ENCODE data around the gene VDR. TPM values are rescaled to one million over a fixed set of nuclear protein-coding genes. Genes with fewer than 3 reads are reported as not detected.

The VDR gene
- total RNA-seq, 4 donors from 2014 or later, result 75.1 to 193 (median 156) TPM

- peaks cover 0 to 15% (median 0%) of the 10 kb centered on the region in 3 donors for H3K36me3 ChIP-seq
- TF ChIP-seq POLR2A (IDR thresholded peaks at IDR 0.05), result no peak
- TF ChIP-seq CTCF (IDR thresholded peaks at IDR 0.05), result no peak
These were observed 64.2 kb downstream of the VDR start for GRCh38 chr12:47840571-47840970.

GRCh38 chr12:47839214-47839876, 65.4 kb downstream of the VDR start:
- Histone ChIP-seq H3K4me1 (peaks cover 0 to 14% (median 0%) of the 10 kb centered on the region in 4 donors), H3K36me3 (peaks cover 0 to 3% (median 0%) of the 10 kb centered on the region in 3 donors), H3K4me3 (no peak overlapping the region), H3K27me3 (no peaks in the 10 kb centered on the region), H3K9me3 (no peaks in the 10 kb centered on the region), H3K27ac (no peak overlapping the region)
- TF ChIP-seq POLR2A (IDR thresholded peaks at IDR 0.05) (no peak), CTCF (IDR thresholded peaks at IDR 0.05) (no peak)
- no peak for DNase-seq

More at GRCh38 chr12:47840571-47840970, 64.2 kb downstream of the VDR start:
- Histone ChIP-seq H3K27ac (no peak overlapping the region), H3K27me3 (no peaks in the 10 kb centered on the region), H3K9me3 (no peaks in the 10 kb centered on the region), H3K4me1 (peaks cover 0 to 7% (median 0%) of the 10 kb centered on the region in 4 donors), H3K4me3 (no peak overlapping the region)
- DNase-seq, result no peak

GRCh38 chr12:47838286-47838931, 66.4 kb downstream of the VDR start:
- Histone ChIP-seq H3K36me3 (no peaks in the 10 kb centered on the region), H3K4me1 (peaks cover 0 to 14% (median 1%) of the 10 kb centered on the region in 4 donors), H3K4me3 (no peak overlapping the region), H3K27ac (no peak overlapping the region), H3K27me3 (no peaks in the 10 kb centered on the region), H3K9me3 (no peaks in the 10 kb centered on the region)
- TF ChIP-seq POLR2A (IDR thresholded peaks at IDR 0.05) (no peak), CTCF (IDR thresholded peaks at IDR 0.05) (peak in 5 of 6 experiments; percentile 19 to 52 (median 34))
- peak in 2 of 3 donors; percentile 44 to 51 for DNase-seq

GRCh38 chr12:47837190-47838171, 67.3 kb downstream of the VDR start:
- TF ChIP-seq POLR2A (IDR thresholded peaks at IDR 0.05) (no peak), CTCF (IDR thresholded peaks at IDR 0.05) (peak; percentile 85 to 96 (median 90))
- Histone ChIP-seq H3K27ac (peak overlapping the region in 2 of 4 donors; percentile 8 to 43), H3K27me3 (no peaks in the 10 kb centered on the region), H3K4me1 (peaks cover 0 to 17% (median 6%) of the 10 kb centered on the region in 4 donors), H3K36me3 (no peaks in the 10 kb centered on the region), H3K9me3 (no peaks in the 10 kb centered on the region), H3K4me3 (no peak overlapping the region)
- peak; percentile 68 to 86 (median 82) for DNase-seq

- no peaks in the 10 kb centered on the region for H3K9me3 ChIP-seq
- H3K36me3 ChIP-seq, result no peaks in the 10 kb centered on the region
- TF ChIP-seq CTCF (IDR thresholded peaks at IDR 0.05), result no peak
- no peak for TF ChIP-seq POLR2A (IDR thresholded peaks at IDR 0.05)
- peaks cover 0 to 25% (median 6%) of the 10 kb centered on the region in 4 donors for H3K4me1 ChIP-seq
- no peak overlapping the region for H3K4me3 ChIP-seq
- H3K27ac ChIP-seq, result peak overlapping the region in 1 of 4 donors; percentile 71
- no peak for DNase-seq
- no peaks in the 10 kb centered on the region for H3K27me3 ChIP-seq
These were observed 69.0 kb downstream of the VDR start for GRCh38 chr12:47835831-47836155.
